ENCODE results near the gene PRR14.

The PRR14 gene

DNA sequence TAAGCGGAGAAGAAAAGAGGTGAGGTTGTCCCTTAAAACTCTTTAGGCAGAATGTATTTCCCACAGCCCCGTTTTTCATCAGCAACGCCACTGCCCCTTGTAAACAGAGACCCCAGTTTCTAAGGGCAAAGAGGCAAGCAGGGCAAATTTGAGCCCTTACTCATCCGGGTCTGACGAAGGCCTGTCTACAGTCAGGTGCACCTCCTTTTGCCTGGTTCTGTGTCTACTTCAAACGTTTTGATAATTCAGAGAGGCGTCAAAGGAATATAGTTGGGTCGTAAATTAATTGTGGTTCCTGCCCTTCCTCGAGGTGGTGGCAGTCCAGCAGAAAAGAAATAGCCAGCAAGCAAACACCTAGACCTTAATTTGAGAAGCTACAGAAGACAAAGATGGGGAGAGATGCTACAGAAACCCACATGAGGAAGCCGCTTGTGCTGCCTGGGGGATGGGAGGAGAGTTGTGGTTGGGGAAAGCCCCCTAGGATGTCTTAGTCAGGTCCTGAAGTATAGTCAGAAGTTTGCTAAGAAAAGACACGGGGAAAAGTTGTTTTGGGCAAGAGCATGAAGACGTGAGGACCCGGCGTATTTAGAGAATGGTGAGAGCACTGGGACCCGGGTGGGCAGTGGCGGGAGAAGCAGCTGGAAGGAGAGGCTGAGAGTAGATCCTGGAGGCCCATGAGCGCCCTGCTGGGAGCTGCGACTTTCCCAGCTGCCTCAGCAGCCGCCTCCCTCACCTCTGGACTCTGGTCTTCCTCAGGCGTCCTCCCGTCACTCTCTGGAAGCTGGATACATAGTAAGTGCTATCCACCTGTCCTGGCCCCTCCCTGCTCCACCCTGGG lies 9.9 kb downstream of the PRR14 start:
- no peak for DNase-seq

DNA sequence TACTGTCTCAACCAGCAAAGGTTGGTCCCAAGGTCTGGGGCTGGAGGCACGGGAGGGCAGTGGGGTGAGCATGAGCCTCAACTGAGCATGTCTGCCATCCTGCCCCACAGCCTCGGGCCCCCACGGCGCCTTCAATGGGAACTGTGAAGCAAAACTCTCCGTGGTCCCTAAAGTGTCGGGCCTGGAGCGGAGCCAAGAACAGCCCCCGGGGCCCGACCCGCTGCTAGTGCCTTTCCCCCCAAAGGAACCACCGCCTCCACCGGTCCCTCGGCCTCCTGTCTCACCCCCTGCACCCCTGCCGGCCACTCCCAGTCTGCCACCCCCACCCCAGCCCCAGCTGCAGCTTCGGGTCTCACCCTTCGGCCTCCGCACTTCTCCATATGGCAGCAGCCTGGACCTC lies 11.7 kb downstream of the PRR14 start:
- no peak for DNase-seq

DNA sequence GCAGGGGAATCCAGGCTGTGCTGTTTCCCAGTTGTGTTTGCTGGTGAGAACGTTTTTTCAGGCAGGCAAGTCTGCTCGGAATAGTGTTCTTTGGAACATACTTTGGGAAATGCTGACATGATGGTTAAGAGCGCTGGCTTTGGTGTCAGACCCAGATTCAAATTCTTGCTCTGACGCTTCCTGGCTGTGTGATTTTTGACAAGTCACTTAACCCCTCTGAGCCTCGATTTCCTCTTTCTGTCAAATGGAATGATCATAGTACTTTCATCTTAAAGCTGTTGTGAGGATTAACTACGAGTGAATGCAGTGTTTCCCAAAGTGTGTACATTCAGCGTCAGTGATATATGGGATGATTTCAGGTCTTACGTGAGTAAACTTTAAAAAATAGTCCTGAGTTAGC lies 12.3 kb downstream of the PRR14 start:
- no peak for DNase-seq

DNA sequence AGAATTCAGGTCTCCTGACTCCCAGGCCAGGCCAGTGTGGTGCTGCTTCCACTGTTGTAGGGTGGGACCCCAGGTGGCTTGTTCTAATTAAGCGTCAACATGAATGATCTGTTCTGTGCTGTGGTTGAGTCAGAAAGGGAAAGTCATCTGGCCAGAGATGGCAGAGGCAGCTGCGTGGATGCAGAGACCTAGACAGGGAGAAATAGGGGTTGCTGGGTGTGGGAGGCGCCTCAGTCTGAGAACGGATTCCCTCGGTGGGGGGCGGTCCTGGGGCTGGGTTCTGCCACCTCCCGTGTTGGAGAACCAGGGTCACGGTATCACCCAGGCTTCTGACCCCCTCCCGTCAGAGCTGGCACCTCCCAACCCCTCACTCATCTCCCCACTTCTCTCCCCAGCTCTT lies 13.1 kb downstream of the PRR14 start:
- DNase-seq, result no peak

GRCh38 chr16:30664616-30665109 lies 13.9 kb downstream of the PRR14 start:
- no peak for DNase-seq

DNA sequence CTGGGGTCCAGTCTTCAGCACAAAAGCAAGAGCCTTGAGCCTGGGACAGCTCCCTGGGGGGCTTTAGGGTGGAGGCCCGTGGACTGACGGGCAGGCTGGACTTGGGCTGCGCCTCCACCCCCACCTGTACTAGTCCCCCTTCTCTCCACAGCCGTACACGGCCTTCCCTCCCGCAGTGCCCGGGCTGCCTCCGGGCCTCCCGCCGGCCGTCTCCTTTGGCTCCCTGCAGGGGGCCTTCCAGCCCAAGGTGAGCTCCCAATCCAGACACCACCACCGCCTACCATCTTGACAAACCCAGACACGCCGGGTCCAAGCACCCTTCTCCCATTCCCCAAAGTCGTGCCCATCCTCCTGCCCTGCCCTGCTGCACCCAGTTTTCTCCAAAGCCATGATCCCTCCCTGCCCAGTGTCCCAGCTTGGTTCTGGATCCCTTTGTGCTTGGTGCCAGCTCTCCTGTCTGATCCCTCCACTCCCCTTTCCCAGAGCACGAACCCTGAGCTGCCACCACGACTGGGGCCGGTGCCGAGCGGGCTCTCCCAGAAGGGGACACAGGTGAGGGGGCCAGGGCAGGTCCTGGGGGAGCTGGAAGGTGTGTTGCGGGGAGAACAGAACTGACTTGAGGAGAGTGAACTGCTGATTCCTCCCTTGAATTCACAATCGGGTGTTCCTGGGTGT lies 14.5 kb downstream of the PRR14 start:
- DNase-seq, result no peak

DNA sequence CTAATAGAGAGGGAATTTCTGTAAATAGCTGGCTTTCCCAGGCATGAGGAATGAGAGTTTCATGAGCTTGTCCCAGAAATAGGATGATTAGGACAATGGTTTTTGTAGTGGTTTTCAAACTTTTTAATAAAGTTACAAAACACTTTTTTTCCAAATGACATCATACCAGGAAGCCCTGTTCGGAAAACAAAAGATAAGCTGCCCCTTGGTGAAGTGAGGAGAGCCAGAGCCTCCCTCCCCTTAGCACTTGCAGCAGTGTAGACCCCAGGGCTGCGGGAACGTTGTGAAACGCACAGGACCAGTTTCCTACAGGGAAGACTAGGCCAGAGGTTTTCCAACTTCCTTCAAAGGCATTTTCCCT lies 15.1 kb downstream of the PRR14 start:
- DNase-seq, result no peak

DNA sequence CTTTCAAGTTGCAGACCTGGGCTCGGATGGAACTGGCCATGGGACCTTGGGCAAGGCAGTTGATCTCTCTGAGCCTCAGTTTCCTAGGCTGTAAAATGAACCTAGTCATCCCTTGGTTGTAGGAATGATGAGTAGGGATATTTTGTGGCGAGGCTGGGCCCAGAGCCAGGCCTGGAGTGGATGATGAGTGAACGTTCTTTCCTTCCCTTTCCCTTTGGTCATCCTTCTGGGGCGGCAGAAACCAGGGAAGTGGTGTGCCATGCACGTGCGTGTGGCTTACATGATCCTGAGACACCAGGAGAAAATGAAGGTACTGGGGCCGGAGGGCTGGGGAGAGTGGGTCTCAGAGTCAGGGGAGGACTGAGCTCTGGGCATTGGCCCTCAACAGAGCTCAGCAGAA lies 15.9 kb downstream of the PRR14 start:
- DNase-seq, result no peak

DNA sequence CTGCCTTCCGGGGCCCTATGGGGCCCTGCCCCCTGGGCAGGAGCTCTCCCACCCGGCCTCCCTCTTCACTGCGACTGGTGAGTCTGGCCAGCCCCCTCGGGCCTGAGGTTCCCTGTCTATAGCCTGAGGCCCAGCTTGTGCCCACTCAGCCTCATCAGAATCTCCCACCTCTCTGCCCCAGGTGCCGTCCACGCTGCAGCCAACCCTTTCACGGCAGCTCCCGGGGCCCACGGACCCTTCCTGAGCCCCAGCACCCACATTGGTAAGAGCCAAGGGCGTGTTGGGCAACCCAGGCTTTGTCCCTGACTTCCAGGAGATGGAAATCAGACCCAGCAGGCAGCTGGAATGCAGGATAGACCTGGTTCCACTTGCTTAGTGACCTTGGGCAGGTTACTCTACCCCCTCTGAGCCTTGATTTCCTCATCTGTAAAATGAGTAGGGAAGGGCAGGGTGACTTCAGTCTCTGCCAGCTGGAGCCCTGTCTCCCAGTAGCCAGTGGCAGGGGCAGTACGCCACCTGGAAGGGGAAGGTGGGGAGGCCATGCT lies 16.7 kb downstream of the PRR14 start:
- DNase-seq, result no peak

GRCh38 chr16:30668393-30668792 lies 17.6 kb downstream of the PRR14 start:
- no peak for DNase-seq

GRCh38 chr16:30669026-30669902 lies 18.5 kb downstream of the PRR14 start:
- DNase-seq, result no peak

DNA sequence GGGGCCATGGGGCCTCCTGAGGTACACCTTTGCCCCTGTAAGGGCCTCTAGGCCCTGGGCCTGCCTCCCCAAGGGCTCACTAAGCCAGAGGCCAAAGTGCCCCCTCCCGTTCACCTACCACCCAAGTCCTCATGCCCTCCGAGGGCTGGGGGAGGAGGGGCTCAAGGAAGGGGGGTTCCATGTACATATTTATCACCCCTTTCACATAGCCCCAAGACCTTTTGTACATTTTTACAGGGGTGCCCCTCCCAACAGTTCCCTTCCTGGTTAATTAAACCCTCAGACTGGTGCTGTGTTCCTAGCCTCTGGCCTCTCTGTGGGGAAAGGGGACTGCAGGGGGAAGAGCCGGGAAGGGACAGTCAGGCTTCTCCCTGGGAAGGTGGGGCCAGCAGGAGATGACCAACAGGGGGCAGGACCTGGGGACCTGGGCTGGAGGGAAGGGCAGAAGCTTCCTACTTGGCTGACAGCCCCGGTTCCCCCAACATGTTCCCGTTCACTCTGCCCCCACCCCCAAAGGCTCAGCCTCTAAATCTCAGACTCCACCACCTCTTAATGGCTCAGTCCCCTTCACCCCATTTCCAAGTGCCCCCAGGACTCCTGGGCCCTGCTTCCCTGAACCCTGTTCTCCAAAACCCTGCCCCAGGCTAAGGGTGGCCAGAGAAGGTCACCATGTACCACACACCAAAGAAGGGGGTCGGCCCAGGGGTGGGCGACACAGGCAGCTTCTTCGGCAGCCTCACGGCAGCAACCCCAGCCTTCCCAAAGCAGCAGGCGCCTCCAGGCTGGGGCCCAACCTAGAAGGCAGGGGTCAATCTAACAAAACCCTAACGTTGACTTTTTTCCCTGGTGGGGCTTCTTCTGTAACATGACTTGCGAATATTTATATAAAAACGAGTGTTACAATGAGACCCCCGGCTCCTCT lies 19.4 kb downstream of the PRR14 start:
- no peak for DNase-seq

DNA sequence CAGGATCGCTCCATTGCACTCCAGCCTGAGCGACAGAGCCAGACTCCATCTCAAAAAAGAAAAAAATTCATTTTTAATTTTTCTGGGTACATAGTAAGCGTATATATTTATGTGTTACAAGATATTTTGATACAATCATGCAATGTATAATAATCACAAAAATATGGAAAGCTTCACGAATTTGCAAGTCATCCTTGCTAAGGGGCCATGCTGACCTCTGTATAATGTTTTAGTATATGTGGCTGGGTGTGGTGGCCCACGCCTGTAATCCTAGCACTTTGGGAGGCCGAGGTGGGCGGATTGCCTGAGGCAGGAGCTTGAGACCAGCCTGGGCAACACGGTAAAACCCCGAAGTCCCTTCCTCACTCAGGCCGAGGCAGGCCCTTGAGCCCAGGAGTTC lies 24.4 kb downstream of the PRR14 start:
- no peak for DNase-seq

GRCh38 chr16:30677931-30678585 lies 27.3 kb downstream of the PRR14 start:
- no peak for DNase-seq

GRCh38 chr16:30678586-30678970 lies 27.8 kb downstream of the PRR14 start:
- no peak for DNase-seq

- no peak for DNase-seq
These were observed 29.6 kb downstream of the PRR14 start for GRCh38 chr16:30680326-30680725.

- DNase-seq, result no peak
These were observed 37.9 kb downstream of the PRR14 start for GRCh38 chr16:30688701-30689100.

- no peak for DNase-seq
These were observed 41.1 kb downstream of the PRR14 start for GRCh38 chr16:30691907-30692306.

DNA sequence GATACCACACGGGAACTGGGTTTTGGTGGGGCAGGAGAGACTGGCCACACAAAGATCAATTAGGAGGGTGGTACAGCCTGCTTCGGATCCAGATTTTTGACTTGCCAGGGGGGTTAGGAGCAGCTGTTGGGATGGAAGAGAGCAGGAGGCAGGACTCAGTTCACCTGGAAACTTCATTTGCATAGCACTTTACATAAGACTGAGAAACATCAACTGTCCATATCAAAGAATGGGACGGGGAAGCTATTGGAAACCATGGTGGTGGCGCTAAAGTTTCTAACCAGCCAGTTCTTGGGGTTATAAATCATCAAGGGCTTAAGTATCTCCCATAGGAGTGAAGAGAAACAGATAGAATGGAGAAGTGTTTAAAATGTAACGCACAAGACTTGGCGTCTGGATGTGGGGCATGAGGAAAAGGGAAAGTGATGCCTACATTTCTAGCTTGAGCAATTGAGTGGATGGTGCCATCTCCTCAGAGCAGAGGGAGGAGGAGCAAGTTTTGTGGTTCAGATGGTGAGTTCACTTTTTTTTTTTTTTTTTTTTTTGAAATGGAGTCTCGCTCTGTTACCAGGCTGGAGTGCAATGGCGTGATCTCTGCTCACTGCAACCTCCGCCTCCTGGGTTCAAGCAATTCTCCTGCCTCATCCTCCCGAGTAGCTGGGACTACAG lies 41.8 kb downstream of the PRR14 start:
- no peak for DNase-seq

DNA sequence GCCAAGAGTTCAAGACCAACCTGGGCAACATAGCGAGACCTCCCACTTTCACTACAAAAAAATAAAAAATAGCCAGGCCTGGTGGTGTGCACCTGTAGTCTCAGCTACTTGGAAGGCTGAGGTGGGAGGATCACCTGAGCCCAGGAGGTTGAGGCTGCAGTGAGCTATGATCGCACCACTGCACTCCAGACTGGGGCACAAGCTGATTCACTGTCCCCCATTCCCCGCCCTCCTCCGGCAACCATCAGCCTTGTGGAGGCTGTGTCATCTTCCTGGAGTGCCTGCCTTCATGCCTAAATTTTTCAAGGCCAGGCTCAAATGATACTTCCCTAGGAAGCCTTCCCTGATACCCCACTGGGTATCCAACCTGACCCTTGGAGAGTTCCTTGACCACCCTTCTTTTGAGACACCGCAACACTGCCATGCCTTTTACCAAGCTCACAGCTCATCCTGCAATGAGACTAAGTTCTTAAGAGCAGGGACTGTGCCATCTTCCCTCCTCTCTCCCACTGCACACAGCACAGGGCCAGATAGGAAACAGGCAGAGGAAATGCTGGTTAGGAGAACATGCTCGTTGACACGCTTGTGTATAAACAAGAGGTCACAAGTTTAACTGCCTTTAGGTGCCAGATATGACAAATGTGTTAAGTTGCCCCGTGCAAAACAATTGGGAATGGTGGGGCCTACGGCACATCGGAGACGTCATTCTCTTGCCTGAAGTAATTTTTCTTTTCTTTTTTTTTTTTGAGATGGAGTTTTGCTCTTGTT lies 44.4 kb downstream of the PRR14 start:
- no peak for DNase-seq
